Measurements from ENCODE around the gene ZNF207. TPM values are rescaled to one million over a fixed set of nuclear protein-coding genes. Genes with fewer than 3 reads are reported as not detected.

The ZNF207 gene
- total and polyA plus RNA-seq, 4 donors = 38.3 to 142 (median 56.8) TPM

GRCh38 chr17:32349503-32349853 lies 479 bp upstream of the ZNF207 start:
- H3K4me1 ChIP-seq (ENCODE audit: control insufficient read depth in 4 of 4, insufficient read depth in 4 of 4, low read length in 3 of 4) = peaks cover 7 to 25% (median 14%) of the 10 kb centered on the region in 4 donors

DNA sequence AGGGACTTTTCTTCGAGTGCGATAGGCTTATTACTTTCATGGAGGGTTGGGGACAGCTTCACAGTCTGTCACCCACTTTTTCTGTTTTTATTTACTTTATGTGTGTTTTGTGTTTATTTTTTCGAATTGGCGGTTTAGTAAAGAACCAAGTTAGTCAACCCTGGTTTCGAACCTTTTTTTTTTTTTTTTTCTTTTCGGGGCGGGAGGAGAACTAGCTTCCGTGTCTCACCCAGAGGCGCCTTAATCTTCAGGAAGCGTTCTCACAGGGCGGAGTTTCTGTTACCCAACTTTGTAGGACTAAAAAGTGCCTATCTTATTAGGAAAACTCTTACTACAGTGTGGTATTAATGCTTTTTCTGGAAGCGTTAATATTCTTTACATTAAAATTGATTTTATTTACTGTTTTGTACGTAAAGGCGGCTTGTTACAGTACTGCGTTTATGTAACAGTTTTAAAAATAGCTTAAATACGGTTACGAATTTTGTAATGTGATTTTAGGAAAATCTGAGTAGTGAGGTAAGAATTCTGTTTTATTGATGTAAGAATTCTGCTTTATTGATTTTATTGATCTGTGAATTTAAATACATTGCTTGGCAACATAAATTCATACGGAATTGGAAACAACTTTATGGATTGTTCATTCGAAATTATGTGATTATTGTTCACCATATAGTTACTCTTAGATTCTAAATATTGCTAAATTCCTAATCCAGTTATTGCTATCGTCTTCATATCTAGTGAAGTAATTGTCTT lies 885 bp downstream of the ZNF207 start:
- peak overlapping the region; percentile 73 to 96 (median 95) for H3K4me3 ChIP-seq (ENCODE audit: low read depth in 1 of 3, low read length in 3 of 3)
- no peak for DNase-seq (ENCODE audit: low spot score)
- peaks cover 9 to 38% (median 18%) of the 10 kb centered on the region in 4 donors for H3K4me1 ChIP-seq (ENCODE audit: control insufficient read depth in 4 of 4, insufficient read depth in 4 of 4, low read length in 3 of 4)
- peak overlapping the region; percentile 98 to 99 for H3K27ac ChIP-seq (ENCODE audit: low read depth in 1 of 2, low read length in 2 of 2)
- no peaks in the 10 kb centered on the region for H3K27me3 ChIP-seq (ENCODE audit: control insufficient read depth in 4 of 4, insufficient read depth in 4 of 4, low read length in 3 of 4)
- H3K36me3 ChIP-seq (ENCODE audit: control insufficient read depth in 4 of 4, insufficient read depth in 3 of 4, low read depth in 1 of 4, low read length in 3 of 4) = peaks cover 2 to 20% (median 9%) of the 10 kb centered on the region in 4 donors
- H3K9ac ChIP-seq (ENCODE audit: low read depth in 1 of 2, low read length in 2 of 2) = peak overlapping the region; percentile 98 to 99
- H3K9me3 ChIP-seq (ENCODE audit: control insufficient read depth in 4 of 4, low read length in 3 of 4) = no peaks in the 10 kb centered on the region
- WGBS = under 1% methylated on average over 20 of the region's 20 CpGs
- TF ChIP-seq JUND (IDR thresholded peaks at IDR 0.05) (no peak), GABPA (IDR thresholded peaks at IDR 0.05 in 1 of 2, conservative IDR thresholded peaks at IDR 0.05 in 1 of 2) (no peak), SP1 (IDR thresholded peaks at IDR 0.05) (no peak), HNF4A (conservative IDR thresholded peaks at IDR 0.05) (no peak)
- TF ChIP-seq, protein P1, sequence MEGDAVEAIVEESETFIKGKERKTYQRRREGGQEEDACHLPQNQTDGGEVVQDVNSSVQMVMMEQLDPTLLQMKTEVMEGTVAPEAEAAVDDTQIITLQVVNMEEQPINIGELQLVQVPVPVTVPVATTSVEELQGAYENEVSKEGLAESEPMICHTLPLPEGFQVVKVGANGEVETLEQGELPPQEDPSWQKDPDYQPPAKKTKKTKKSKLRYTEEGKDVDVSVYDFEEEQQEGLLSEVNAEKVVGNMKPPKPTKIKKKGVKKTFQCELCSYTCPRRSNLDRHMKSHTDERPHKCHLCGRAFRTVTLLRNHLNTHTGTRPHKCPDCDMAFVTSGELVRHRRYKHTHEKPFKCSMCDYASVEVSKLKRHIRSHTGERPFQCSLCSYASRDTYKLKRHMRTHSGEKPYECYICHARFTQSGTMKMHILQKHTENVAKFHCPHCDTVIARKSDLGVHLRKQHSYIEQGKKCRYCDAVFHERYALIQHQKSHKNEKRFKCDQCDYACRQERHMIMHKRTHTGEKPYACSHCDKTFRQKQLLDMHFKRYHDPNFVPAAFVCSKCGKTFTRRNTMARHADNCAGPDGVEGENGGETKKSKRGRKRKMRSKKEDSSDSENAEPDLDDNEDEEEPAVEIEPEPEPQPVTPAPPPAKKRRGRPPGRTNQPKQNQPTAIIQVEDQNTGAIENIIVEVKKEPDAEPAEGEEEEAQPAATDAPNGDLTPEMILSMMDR (IDR thresholded peaks at IDR 0.05; ENCODE audit: low read depth, low read length, missing input control) = no peak
- TF ChIP-seq, protein P2, sequence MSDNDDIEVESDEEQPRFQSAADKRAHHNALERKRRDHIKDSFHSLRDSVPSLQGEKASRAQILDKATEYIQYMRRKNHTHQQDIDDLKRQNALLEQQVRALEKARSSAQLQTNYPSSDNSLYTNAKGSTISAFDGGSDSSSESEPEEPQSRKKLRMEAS (IDR thresholded peaks at IDR 0.05) = no peak
- TF ChIP-seq, protein P3, sequence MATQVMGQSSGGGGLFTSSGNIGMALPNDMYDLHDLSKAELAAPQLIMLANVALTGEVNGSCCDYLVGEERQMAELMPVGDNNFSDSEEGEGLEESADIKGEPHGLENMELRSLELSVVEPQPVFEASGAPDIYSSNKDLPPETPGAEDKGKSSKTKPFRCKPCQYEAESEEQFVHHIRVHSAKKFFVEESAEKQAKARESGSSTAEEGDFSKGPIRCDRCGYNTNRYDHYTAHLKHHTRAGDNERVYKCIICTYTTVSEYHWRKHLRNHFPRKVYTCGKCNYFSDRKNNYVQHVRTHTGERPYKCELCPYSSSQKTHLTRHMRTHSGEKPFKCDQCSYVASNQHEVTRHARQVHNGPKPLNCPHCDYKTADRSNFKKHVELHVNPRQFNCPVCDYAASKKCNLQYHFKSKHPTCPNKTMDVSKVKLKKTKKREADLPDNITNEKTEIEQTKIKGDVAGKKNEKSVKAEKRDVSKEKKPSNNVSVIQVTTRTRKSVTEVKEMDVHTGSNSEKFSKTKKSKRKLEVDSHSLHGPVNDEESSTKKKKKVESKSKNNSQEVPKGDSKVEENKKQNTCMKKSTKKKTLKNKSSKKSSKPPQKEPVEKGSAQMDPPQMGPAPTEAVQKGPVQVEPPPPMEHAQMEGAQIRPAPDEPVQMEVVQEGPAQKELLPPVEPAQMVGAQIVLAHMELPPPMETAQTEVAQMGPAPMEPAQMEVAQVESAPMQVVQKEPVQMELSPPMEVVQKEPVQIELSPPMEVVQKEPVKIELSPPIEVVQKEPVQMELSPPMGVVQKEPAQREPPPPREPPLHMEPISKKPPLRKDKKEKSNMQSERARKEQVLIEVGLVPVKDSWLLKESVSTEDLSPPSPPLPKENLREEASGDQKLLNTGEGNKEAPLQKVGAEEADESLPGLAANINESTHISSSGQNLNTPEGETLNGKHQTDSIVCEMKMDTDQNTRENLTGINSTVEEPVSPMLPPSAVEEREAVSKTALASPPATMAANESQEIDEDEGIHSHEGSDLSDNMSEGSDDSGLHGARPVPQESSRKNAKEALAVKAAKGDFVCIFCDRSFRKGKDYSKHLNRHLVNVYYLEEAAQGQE (IDR thresholded peaks at IDR 0.05) = no peak

More at GRCh38 chr17:32349503-32349853, 479 bp upstream of the ZNF207 start:
- no peaks in the 10 kb centered on the region for H3K9me3 ChIP-seq (ENCODE audit: control insufficient read depth in 4 of 4, low read length in 3 of 4)
- peak overlapping the region; percentile 98 to 99 for H3K27ac ChIP-seq (ENCODE audit: low read depth in 1 of 2, low read length in 2 of 2)
- peak overlapping the region; percentile 73 to 96 (median 95) for H3K4me3 ChIP-seq (ENCODE audit: low read depth in 1 of 3, low read length in 3 of 3)
- TF ChIP-seq HNF4A (conservative IDR thresholded peaks at IDR 0.05) (no peak), NR2F2 (IDR thresholded peaks at IDR 0.05) (no peak), TAF1 (conservative IDR thresholded peaks at IDR 0.05) (no peak), YY1 (IDR thresholded peaks at IDR 0.05) (no peak), JUND (IDR thresholded peaks at IDR 0.05) (no peak), HNF4G (IDR thresholded peaks at IDR 0.05) (no peak)
- TF ChIP-seq, protein P4, sequence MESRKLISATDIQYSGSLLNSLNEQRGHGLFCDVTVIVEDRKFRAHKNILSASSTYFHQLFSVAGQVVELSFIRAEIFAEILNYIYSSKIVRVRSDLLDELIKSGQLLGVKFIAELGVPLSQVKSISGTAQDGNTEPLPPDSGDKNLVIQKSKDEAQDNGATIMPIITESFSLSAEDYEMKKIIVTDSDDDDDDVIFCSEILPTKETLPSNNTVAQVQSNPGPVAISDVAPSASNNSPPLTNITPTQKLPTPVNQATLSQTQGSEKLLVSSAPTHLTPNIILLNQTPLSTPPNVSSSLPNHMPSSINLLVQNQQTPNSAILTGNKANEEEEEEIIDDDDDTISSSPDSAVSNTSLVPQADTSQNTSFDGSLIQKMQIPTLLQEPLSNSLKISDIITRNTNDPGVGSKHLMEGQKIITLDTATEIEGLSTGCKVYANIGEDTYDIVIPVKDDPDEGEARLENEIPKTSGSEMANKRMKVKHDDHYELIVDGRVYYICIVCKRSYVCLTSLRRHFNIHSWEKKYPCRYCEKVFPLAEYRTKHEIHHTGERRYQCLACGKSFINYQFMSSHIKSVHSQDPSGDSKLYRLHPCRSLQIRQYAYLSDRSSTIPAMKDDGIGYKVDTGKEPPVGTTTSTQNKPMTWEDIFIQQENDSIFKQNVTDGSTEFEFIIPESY (IDR thresholded peaks at IDR 0.05) = no peak
- TF ChIP-seq, protein P3 (IDR thresholded peaks at IDR 0.05) = no peak
- TF ChIP-seq, protein P1 (IDR thresholded peaks at IDR 0.05; ENCODE audit: low read depth, low read length, missing input control) = no peak
- H3K36me3 ChIP-seq (ENCODE audit: control insufficient read depth in 4 of 4, insufficient read depth in 3 of 4, low read depth in 1 of 4, low read length in 3 of 4) = peaks cover 2 to 8% (median 5%) of the 10 kb centered on the region in 4 donors
- no peaks in the 10 kb centered on the region for H3K27me3 ChIP-seq (ENCODE audit: control insufficient read depth in 4 of 4, insufficient read depth in 4 of 4, low read length in 3 of 4)
- peak overlapping the region; percentile 94 to 99 for H3K9ac ChIP-seq (ENCODE audit: low read depth in 1 of 2, low read length in 2 of 2)
- WGBS = 18% methylated on average over 15 of the region's 15 CpGs
- DNase-seq (ENCODE audit: low spot score) = peak; percentile 56
